Stimulated activated CD4-positive, alpha-beta T cell treated with anti-CD3 and anti-CD28 coated beads, TNF-alpha, amount 100 ng/mL, for 24 hours (primary cell): ENCODE data around the gene F11.
"Not testable (repeated sequence)": the region's sequence is repeated elsewhere in the genome, so short reads cannot be mapped to it uniquely, and the experiment has no call there.

Experiments
- DNase-seq, 3 experiments: peaks; one replicate each; pipeline ENCODE4 v3.0.0-alpha.2; 2020; ENCODE audit warnings: low read depth in 3 of 3

The F11 gene

GRCh38 chr4:186249785-186250754, 15.9 kb upstream of the F11 start:
- DNase-seq, result no peak

DNA sequence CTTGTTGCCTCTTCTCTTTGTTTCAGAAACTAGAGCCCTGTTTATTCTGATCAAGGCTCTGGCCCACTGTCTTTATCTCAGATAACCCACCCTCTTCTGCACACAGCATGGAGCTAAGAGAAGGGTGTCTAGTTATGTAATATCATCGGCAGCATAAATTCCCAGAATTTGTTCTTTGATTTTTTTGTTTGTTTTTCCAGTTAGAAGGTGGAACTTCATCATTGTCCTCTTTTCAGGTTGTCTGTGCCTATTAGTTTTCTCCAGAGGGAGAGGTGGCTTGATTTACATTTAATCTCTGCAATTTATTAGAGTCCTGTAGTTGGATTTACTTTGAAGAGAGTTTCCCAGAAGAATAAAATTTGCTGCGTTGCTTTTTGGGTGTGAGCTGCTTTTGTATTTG, 15.2 kb upstream of the F11 start:
- no peak for DNase-seq

DNA sequence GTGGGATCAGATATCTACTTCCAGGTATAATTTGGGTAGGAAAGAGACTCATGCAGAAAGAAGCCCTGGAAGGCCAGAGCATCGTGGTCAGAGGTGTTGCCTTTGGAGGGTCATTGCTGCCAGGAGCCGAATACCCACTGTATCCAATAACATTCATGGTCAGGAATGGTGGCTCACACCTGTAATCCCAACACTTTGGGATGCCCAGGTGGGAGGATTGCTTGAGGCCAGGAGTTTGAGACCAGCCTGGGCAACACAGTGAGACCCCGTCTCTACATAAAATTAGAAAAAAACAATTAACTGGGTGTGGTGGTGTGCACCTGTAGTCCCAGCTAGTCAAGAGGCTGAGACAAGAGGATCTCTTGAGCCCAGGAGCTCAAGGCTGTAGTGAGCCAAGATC, 10.9 kb upstream of the F11 start:
- DNase-seq, result no peak

GRCh38 chr4:186258216-186258811, 7.7 kb upstream of the F11 start:
- no peak for DNase-seq

GRCh38 chr4:186260117-186260503, 5.9 kb upstream of the F11 start:
- DNase-seq, result no peak

DNA sequence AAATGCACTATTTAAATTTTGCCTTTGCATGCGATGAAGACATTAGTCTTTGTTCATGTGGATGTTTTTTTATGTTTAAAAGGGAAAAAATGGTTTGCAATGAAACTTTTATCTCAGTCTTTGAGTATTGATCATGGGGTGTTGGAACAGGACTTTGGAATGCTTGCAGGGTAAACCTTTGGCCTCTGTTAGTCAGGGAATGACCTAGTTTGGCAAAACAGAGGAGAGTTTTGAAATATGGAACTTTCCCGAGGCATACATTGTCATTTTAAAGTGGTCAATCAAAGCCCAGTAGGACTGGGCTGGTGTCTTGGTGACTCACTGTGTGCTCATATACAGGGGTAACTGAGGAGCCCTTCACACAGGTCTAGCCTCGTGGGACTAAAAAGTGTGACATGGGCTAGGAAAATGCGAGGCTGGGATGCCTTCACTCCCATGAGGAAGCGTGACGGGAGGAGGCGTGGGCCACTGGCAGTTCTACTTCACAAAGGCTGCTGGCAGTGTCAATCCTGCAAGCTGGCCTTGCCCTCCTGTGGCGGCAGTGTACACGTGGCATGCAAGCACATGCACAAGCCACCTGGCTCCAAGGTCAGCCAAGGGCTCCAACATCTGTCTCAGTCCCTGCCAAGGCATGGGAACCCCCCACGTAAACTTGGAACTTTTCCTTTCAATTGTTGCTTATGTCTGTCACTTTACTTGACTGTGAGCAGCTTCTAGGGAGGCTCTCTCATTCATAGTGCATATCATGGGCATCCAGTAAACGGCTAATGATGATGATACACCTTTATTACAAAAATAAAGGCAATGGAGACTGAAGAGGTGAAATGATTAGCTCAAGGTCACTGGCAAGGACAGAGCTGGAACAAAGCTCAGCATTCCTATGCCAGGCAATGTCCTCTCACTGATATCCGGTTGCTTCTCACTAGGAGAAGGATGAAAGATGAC, 5.2 kb upstream of the F11 start:
- DNase-seq, result no peak

- DNase-seq, result no peak
These were observed 1.3 kb upstream of the F11 start for GRCh38 chr4:186264660-186265059.

- not testable (repeated sequence) for DNase-seq
These were observed 739 bp upstream of the F11 start for GRCh38 chr4:186265250-186265649.

- no peak for DNase-seq
These were observed 904 bp downstream of the F11 start for GRCh38 chr4:186266729-186267456.

DNA sequence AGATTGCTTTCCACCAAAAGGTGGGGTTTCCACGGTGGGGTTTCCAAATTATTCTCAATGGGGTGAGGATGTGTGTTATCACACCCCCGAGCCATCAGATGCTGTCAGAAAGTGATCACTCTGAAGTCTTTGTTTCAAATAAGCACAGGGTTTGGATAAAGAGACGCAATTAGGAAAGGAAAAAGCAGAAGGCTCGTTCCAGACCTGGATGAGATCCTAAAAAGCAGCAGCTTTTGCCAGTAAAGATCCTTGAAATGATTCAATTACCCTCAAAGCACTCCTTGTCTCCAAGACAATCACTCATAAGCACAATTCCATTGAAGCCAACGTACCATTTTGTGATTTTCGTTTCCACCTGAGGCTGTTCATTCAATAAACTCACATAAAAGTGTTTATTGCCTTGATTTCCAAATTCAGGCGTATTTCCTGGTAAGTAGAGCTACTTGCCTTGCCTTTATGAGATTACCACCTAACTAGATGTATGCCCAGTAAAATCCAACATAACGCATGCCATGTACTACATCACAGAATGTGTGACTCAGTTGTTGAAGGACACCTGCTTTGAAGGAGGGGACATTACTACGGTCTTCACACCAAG, 5.2 kb downstream of the F11 start:
- DNase-seq, result no peak

DNA sequence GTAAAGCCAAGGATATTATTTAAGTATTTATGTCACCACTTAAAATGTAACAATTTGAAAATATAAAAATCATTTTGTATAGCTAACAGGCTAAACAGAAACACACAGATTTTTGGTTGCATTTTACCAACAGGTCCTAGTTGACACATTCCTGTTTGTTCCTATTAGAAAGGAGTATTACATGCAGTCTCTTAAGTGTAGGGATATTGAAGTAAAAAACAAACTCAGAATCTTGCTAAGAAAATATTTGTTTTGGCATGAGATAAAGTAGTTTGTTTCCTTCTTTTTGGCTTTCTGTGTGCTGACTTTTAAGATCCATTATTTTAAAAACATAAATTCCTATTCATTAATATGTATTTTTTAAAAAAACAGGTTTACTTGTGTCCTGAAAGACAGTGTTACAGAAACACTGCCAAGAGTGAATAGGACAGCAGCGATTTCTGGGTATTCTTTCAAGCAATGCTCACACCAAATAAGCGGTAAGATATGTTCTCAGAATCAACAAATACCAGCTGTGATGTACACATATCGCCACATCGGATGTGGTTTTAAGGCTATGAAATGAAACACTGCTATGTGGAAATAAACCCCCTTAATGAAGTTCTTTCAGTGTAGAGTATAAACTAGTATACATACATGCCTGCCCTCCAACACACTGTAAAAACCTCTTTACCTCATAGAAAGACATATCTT, 6.9 kb downstream of the F11 start:
- no peak for DNase-seq

GRCh38 chr4:186273392-186273789, 7.4 kb downstream of the F11 start:
- not testable (repeated sequence) for DNase-seq

DNA sequence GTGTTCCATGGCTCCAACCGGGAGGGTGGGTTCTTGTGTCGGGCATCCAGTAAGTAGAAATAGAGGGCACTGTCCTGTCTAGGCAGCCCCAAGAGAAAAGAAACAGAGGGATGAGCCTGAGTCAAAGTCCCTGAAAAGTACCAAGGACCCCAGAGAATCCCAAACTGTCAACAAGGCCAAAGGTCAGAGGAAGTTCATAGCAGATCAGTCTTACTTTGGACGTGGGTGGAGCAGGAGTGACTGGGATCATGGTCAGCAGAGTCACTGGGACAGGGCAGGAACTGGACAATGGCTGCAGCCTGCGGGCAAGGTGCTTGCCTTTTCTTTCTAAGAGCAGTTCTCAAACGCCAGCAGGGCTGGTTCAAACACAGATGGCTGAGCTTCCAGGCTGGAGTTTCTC, 17.3 kb downstream of the F11 start:
- no peak for DNase-seq

DNA sequence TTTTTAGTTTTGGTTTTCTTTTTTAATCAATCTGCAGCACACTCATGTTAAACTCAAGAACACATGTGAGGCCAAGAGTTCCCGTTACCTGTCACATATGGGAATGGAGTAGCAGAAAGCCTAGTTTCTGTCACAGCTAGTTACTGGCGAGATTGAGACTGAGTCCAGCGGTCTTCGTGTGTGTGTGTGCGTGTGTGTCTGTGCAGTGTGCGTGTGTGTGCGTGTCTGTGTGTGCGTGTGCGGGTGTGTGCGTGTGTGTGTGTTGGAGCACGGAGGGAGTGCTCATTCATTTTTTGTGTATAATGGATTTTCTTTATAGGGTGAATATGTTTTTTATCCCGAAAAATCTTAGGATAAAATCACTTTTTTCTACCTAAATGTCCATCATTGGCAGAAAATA, 19.2 kb downstream of the F11 start:
- DNase-seq, result no peak

- no peak for DNase-seq
These were observed 20.6 kb downstream of the F11 start for GRCh38 chr4:186286581-186286980.

GRCh38 chr4:186291256-186291890, 25.4 kb downstream of the F11 start:
- DNase-seq, result no peak

- DNase-seq, result peak in 1 of 3 experiments; percentile 4
These were observed 28.2 kb downstream of the F11 start for GRCh38 chr4:186294160-186294559.

GRCh38 chr4:186296481-186296880, 30.5 kb downstream of the F11 start:
- DNase-seq, result no peak

DNA sequence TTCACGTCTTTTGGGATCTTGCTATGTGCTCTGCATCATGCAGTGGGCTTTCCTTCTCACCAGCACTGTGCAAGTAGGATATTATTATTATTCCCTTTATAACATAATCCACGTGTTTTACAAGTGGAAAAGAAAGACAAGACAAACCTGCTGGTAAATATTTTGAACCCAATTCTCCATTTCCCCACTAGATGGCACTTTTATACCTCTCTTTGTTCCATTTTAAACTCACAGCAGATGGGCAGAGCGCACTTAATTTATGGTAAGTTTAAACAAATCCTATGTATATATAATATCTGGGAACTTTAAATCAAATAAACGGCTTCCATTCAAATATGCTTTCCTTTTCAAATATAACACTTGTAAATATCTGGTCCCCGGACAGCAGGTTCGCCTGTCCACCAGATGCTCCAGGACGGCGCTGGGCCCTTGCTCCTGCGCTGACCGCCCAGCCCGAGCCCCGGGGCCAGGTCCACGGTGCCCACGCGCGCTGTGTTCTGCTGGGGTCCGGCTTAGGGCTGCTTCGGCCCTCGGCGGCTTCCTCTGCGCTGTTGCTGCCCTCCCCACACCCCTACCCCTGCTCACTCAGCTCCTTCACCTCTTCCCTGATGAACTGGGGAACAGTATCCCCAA, 31.1 kb downstream of the F11 start:
- DNase-seq, result no peak
